ENCODE results near the gene AMPD2.

AMPD2 gene

DNA sequence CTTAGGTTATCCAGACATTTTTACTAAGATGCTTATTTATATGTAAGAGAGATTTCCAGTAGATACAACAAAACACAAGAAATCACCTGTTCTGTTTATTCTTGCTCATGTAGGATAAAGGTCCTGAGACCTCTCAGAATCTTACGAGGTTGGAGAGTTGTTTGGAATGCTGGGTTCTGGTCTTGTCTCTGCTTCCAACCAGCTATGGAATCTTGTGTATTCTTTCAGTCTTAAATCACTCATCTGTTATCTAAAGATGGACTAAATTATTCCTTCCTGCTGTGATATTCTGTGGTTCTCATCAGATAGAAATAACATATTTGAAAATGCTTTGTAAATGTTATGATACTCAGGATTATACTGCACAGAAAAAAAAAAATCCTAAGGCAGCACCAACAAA is 21.5 kb upstream of the AMPD2 start:
- no peaks in the 10 kb centered on the region for H3K9me3 ChIP-seq (ENCODE audit: control insufficient read depth, low read length)
- H3K36me3 ChIP-seq (ENCODE audit: control insufficient read depth, insufficient read depth, low read length) = no peaks in the 10 kb centered on the region
- H3K27me3 ChIP-seq (ENCODE audit: control insufficient read depth, insufficient read depth, low read length) = no peaks in the 10 kb centered on the region
- no peak overlapping the region for H3K4me3 ChIP-seq (ENCODE audit: low read length)
- H3K9ac ChIP-seq (ENCODE audit: low read length) = no peak overlapping the region
- no peaks in the 10 kb centered on the region for H3K4me1 ChIP-seq (ENCODE audit: control insufficient read depth, insufficient read depth, low read length)

DNA sequence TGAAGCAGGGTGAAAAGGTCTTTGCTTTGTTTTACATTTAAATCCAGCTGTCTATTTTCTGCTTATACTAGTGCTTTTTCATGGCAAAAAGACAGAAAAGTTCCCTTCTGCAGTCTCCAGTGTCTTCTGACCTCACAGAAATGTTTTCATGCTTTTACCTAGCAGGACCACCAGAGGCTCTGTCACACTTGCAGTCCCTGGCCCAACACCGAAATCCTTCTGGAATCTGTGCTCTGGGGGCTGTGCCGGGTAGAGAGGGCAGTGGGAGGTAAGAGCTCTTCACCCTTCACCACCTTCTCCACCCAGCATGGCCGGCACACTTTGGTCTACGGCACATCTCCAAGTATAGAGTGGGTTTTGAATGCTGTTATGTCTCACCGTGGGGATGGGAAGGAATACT is 21.0 kb upstream of the AMPD2 start:
- Histone ChIP-seq H3K4me3 (ENCODE audit: low read length) (no peak overlapping the region), H3K9ac (ENCODE audit: low read length) (no peak overlapping the region), H3K4me1 (ENCODE audit: control insufficient read depth, insufficient read depth, low read length) (no peaks in the 10 kb centered on the region), H3K36me3 (ENCODE audit: control insufficient read depth, insufficient read depth, low read length) (no peaks in the 10 kb centered on the region), H3K27me3 (ENCODE audit: control insufficient read depth, insufficient read depth, low read length) (no peaks in the 10 kb centered on the region), H3K9me3 (ENCODE audit: control insufficient read depth, low read length) (no peaks in the 10 kb centered on the region)

DNA sequence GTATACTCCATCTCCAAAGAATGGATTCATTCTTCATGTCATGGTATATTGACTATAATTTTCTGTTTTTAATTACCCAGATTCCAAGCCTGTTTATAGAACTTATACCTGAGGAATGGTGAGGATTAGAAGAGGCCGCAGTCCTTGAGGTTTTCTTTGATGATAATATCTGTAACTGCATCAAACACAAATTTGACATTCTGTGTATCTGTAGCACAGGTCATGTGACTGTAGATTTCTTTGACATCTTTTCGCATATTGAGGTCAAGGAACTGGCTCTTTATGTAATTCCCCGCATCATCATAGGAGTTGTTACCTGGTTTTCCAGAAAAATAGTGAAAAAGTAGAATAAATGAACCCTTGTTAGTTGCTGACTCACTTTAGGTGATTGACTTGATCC is 16.4 kb upstream of the AMPD2 start:
- H3K4me1 ChIP-seq (ENCODE audit: control insufficient read depth, insufficient read depth, low read length) = no peaks in the 10 kb centered on the region
- H3K36me3 ChIP-seq (ENCODE audit: control insufficient read depth, insufficient read depth, low read length) = no peaks in the 10 kb centered on the region
- H3K9me3 ChIP-seq (ENCODE audit: control insufficient read depth, low read length) = no peaks in the 10 kb centered on the region
- no peaks in the 10 kb centered on the region for H3K27me3 ChIP-seq (ENCODE audit: control insufficient read depth, insufficient read depth, low read length)
- H3K9ac ChIP-seq (ENCODE audit: low read length) = no peak overlapping the region
- no peak overlapping the region for H3K4me3 ChIP-seq (ENCODE audit: low read length)

DNA sequence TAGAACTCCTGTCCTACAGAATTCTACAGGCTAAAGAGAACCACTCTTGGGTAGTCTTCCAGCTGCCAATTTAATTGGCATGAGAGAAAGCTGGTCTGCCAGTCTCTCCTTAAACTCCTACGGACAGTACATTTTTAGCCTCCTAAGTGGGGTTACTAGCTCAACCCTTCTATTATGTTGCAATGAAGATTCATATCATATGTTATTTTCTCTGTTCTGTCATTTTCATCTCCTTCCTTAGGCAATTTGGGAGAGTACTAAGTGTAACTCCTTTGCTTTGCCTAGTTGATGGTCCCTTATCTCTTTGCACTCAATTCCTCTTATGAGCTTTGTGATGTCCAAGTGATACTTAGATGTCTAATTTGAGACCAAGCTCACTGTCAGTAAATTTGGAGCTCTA is 14.3 kb upstream of the AMPD2 start:
- no peaks in the 10 kb centered on the region for H3K9me3 ChIP-seq (ENCODE audit: control insufficient read depth, low read length)
- no peaks in the 10 kb centered on the region for H3K36me3 ChIP-seq (ENCODE audit: control insufficient read depth, insufficient read depth, low read length)
- no peak overlapping the region for H3K9ac ChIP-seq (ENCODE audit: low read length)
- no peaks in the 10 kb centered on the region for H3K27me3 ChIP-seq (ENCODE audit: control insufficient read depth, insufficient read depth, low read length)
- no peak overlapping the region for H3K4me3 ChIP-seq (ENCODE audit: low read length)
- no peaks in the 10 kb centered on the region for H3K4me1 ChIP-seq (ENCODE audit: control insufficient read depth, insufficient read depth, low read length)

DNA sequence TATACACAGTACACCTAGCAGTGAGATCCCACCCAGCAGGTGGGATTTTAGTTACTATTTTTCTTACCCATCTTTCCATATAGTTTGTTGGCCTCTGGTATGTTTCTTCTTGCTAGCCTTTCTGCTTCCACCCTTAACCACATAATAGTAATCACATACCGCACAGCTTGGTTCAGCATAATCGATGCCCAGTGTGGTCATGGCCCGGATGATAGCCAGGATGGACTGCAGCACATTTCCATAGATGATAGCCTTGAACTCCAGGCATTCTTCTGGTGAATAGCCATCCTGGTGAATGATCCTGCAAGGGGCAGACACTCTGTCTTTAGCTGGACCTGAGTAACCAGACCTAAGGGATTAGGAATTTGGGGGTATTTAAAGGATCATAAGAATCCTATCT is 9.8 kb upstream of the AMPD2 start:
- H3K9ac ChIP-seq (ENCODE audit: low read length) = no peak overlapping the region
- H3K27me3 ChIP-seq (ENCODE audit: control insufficient read depth, insufficient read depth, low read length) = no peaks in the 10 kb centered on the region
- no peaks in the 10 kb centered on the region for H3K9me3 ChIP-seq (ENCODE audit: control insufficient read depth, low read length)
- no peaks in the 10 kb centered on the region for H3K36me3 ChIP-seq (ENCODE audit: control insufficient read depth, insufficient read depth, low read length)
- no peak overlapping the region for H3K4me3 ChIP-seq (ENCODE audit: low read length)
- peaks cover 15% of the 10 kb centered on the region for H3K4me1 ChIP-seq (ENCODE audit: control insufficient read depth, insufficient read depth, low read length)

DNA sequence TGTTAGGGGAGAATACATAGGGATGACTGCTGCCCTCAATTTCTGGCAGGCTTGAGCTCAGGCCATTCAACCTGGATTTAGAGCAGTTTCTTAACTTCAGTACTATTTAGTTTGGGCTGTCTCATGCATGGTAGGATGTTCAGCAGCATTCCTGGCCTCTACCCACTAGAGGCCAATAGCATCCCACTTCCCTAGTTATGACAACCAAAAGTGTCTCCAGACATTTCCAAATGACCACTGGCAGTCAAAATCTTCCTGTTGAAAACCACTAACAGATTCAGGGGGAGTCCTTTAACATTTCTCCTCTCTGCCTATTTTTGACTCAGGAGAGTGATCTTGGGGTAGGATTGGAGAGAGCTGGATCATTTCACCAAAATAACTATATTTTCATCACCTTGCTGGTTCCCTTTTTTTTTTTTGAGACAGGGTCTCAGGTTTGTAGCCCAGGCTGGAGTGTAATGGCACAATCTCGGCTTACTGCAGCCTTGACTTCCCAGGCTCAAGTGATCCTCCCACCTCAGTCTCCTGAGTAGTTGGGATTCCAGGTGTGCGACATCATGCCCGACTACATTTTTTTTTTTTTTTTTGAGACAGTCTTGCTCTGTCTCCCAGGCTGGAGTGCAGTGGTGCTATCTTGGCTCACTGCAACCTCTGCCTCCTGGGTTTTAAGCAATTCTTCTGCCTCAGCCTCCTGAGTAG is 8.9 kb upstream of the AMPD2 start:
- Histone ChIP-seq H3K9ac (ENCODE audit: low read length) (no peak overlapping the region), H3K9me3 (ENCODE audit: control insufficient read depth, low read length) (no peaks in the 10 kb centered on the region), H3K36me3 (ENCODE audit: control insufficient read depth, insufficient read depth, low read length) (no peaks in the 10 kb centered on the region), H3K4me3 (ENCODE audit: low read length) (no peak overlapping the region), H3K4me1 (ENCODE audit: control insufficient read depth, insufficient read depth, low read length) (peaks cover 15% of the 10 kb centered on the region), H3K27me3 (ENCODE audit: control insufficient read depth, insufficient read depth, low read length) (no peaks in the 10 kb centered on the region)

DNA sequence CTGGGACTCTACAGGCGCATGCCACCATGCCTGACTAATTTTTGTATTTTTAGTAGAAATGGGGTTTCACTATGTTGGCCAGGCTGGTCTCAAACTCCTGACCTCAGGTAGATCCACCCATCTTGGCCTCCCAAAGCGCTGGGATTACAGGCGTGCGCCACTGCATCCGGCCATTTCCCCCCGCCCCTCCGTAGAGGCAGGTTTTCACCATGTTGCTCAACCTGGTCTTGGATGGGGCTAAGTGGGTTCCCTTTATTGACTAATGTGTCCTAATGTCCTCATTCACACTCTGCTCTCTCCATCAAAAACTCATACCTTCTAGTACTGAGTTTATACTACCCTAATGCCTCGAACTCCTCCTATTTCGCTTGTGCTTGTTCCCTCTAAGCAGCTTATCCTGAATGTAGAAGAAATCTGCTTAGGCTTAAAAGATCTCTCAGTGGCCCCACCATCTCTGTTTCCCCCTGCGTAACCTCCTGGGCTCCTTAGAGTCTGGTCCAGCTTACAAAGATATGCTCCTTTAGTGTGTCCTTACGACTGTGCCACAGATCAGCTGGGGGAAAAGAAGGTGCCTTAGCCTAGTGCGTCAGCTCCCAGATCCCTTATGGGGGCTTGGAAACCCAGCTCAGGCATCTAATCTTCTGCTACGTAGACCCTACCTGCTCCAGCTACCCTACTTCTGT is 8.2 kb upstream of the AMPD2 start:
- H3K9me3 ChIP-seq (ENCODE audit: control insufficient read depth, low read length) = no peaks in the 10 kb centered on the region
- no peak overlapping the region for H3K4me3 ChIP-seq (ENCODE audit: low read length)
- peaks cover 15% of the 10 kb centered on the region for H3K4me1 ChIP-seq (ENCODE audit: control insufficient read depth, insufficient read depth, low read length)
- H3K27me3 ChIP-seq (ENCODE audit: control insufficient read depth, insufficient read depth, low read length) = no peaks in the 10 kb centered on the region
- H3K36me3 ChIP-seq (ENCODE audit: control insufficient read depth, insufficient read depth, low read length) = no peaks in the 10 kb centered on the region
- no peak overlapping the region for H3K9ac ChIP-seq (ENCODE audit: low read length)

DNA sequence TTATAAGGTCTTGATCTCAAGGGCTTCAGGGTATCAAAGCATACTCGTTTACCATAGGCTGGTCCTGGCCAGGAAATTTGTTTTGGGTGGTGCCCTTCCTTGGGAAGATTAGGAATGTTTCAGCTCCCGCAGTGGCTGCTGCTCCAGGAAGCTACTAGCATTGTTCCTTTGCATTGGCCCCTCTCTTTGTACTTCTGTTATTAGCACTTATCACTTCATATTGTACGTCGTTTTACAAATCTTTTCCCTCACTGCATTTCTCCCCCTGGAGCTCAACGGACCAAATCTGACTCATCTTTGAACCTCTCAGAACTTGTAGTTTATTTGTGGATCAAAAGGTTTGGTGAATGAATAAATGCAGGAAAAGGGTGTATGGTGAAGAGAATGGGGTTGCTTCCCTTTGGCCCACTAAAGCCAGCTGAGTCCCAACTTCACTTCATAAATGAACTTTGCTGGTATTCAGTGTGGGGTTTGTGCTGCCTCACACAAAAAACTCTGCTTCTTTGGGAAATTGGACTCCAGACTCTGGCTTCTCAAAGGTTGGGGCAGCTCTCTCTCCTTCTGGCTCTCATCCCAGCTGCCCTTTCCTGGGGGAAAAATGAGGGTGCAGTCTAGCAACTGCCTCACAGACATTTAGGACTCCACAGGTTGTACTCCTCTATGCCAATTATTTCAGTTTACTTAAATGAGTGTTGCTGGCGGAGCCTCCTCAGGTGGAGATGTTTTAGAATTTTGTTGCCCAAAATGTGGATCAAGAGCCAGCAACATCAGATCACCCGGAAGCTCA is 6.1 kb upstream of the AMPD2 start:
- H3K36me3 ChIP-seq (ENCODE audit: control insufficient read depth, insufficient read depth, low read length) = no peaks in the 10 kb centered on the region
- no peak overlapping the region for H3K4me3 ChIP-seq (ENCODE audit: low read length)
- no peak overlapping the region for H3K9ac ChIP-seq (ENCODE audit: low read length)
- no peaks in the 10 kb centered on the region for H3K9me3 ChIP-seq (ENCODE audit: control insufficient read depth, low read length)
- no peaks in the 10 kb centered on the region for H3K27me3 ChIP-seq (ENCODE audit: control insufficient read depth, insufficient read depth, low read length)
- peaks cover 27% of the 10 kb centered on the region for H3K4me1 ChIP-seq (ENCODE audit: control insufficient read depth, insufficient read depth, low read length)

DNA sequence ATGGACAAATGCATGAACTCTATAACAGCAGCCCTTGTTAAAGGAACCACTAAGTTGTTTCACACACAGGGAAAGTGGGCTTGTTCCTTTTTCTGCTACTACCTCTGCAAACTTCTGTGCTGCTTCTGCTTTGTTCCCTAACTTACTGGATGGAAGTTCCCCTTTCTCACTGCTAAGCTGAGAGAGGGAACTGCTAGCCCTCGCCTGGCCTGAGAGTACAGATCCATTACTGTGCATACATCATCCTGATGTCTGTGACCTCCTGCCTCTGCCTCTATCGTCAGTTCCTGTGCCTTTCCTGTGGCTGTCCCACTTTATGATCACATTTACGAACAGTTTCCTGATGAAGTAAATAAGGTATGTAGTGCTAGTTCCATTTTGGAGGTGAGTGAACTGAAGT is 3.8 kb upstream of the AMPD2 start:
- H3K4me1 ChIP-seq (ENCODE audit: control insufficient read depth, insufficient read depth, low read length) = peaks cover 37% of the 10 kb centered on the region

DNA sequence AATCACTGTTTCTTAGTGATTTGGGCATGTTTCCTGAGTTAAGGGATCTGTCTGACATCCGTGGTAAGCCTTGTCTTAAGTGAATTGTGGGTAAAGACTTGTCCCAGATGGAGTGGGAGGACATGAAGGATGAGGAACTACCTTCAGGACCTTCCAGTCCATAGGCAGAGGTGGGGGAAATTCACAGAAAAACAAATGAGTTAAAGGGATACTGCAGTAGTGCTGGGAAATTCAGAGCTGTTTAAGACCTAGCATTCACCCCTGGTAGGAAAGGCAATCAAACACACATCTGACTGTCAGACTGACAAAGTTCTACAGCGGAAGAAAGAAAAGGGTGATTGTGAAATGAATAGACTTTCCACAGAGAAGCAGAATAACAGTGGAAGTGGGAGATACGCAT is 3.2 kb upstream of the AMPD2 start:
- Histone ChIP-seq H3K27me3 (ENCODE audit: control insufficient read depth, insufficient read depth, low read length) (no peaks in the 10 kb centered on the region), H3K36me3 (ENCODE audit: control insufficient read depth, insufficient read depth, low read length) (no peaks in the 10 kb centered on the region), H3K9me3 (ENCODE audit: control insufficient read depth, low read length) (no peaks in the 10 kb centered on the region), H3K4me1 (ENCODE audit: control insufficient read depth, insufficient read depth, low read length) (peaks cover 37% of the 10 kb centered on the region), H3K9ac (ENCODE audit: low read length) (no peak overlapping the region), H3K4me3 (ENCODE audit: low read length) (no peak overlapping the region)

More for the DNA sequence above, 3.8 kb upstream of the AMPD2 start:
- no peaks in the 10 kb centered on the region for H3K36me3 ChIP-seq (ENCODE audit: control insufficient read depth, insufficient read depth, low read length)
- H3K4me3 ChIP-seq (ENCODE audit: low read length) = no peak overlapping the region
- no peaks in the 10 kb centered on the region for H3K27me3 ChIP-seq (ENCODE audit: control insufficient read depth, insufficient read depth, low read length)
- H3K9me3 ChIP-seq (ENCODE audit: control insufficient read depth, low read length) = no peaks in the 10 kb centered on the region
- no peak overlapping the region for H3K9ac ChIP-seq (ENCODE audit: low read length)

DNA sequence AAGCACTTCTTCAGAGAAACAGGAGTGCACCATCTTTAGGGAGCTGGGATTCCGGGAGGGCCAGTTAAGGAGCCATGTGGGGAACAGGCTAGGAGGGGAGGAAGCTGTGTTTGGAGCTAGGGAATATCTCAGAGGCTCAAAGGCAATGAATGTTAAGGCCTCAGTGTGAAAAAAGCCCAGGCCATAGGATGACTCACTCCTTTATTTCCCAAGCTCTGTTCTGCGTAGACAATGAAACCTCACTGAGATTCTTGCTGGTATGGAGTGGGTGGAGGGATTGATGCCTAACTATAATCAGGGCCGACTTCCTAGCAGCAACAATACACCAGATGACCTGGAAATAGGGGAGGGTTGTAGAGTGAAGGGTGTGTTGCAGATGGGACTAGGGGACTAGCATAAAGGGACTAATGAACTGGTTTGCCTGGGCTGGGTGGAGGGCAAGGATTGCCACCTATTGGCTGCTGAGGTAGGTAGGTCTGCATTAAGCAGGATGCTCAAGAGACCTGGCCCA is 2.3 kb upstream of the AMPD2 start:
- Histone ChIP-seq H3K36me3 (ENCODE audit: control insufficient read depth, insufficient read depth, low read length) (no peaks in the 10 kb centered on the region), H3K9ac (ENCODE audit: low read length) (peak overlapping the region; percentile 30), H3K9me3 (ENCODE audit: control insufficient read depth, low read length) (no peaks in the 10 kb centered on the region), H3K4me1 (ENCODE audit: control insufficient read depth, insufficient read depth, low read length) (peaks cover 47% of the 10 kb centered on the region), H3K4me3 (ENCODE audit: low read length) (no peak overlapping the region), H3K27me3 (ENCODE audit: control insufficient read depth, insufficient read depth, low read length) (no peaks in the 10 kb centered on the region)
